HepG2 (cell line): ENCODE results near the gene MADCAM1. TPM values are rescaled to one million over a fixed set of nuclear protein-coding genes. Genes with fewer than 3 reads are reported as not detected.

Experiments used
- ARID4A ChIP-seq: sonication (generic); formaldehyde crosslinking; IDR thresholded peaks from 2 replicates; pipeline ENCODE4 v1.5.0; 2020; ENCODE audit warnings: mild to moderate bottlenecking, missing genetic modification reagents, borderline replicate concordance
- DZIP1 ChIP-seq: sonication (generic); formaldehyde crosslinking; IDR thresholded peaks from 2 replicates; pipeline ENCODE4 v1.5.0; 2020; ENCODE audit warnings: mild to moderate bottlenecking, missing genetic modification reagents
- ERF ChIP-seq: IDR thresholded peaks from 2 replicates; pipeline ENCODE4 v1.6.1; 2018; ENCODE audit warnings: missing biosample characterization, missing genetic modification reagents
- FOXA3 ChIP-seq: IDR thresholded peaks from 2 replicates; pipeline ENCODE4 v1.6.1; 2016; ENCODE audit warnings: missing genetic modification reagents, missing compliant biosample characterization
- HNRNPLL ChIP-seq: fragments of 200-400 bp; formaldehyde crosslinking; IDR thresholded peaks from 2 replicates; pipeline ENCODE4 v1.6.1; 2017; ENCODE audit warnings: mild to moderate bottlenecking, low read depth, low read length; ENCODE audit not compliant: poor library complexity, severe bottlenecking
- LBX2 ChIP-seq: sonication (generic); formaldehyde crosslinking; IDR thresholded peaks from 2 replicates; pipeline ENCODE4 v1.5.0; 2020; ENCODE audit warnings: missing genetic modification reagents, mild to moderate bottlenecking, borderline replicate concordance
- MIER3 ChIP-seq: IDR thresholded peaks from 2 replicates; pipeline ENCODE4 v1.6.1; 2016; ENCODE audit warnings: missing compliant biosample characterization, borderline replicate concordance
- NBN ChIP-seq: fragments of 450-650 bp; conservative IDR thresholded peaks from 2 replicates; pipeline ENCODE4 v1.6.1; 2017
- NCOR1 ChIP-seq: fragments of 200-600 bp; sonication (generic); IDR thresholded peaks from 2 replicates; pipeline ENCODE4 v1.7.0; 2017; ENCODE audit warnings: antibody characterized with exemption, low read length, borderline replicate concordance
- NFE2 ChIP-seq: sonication (generic); formaldehyde crosslinking; IDR thresholded peaks from 2 replicates; pipeline ENCODE4 v1.4.0; 2020; ENCODE audit warnings: missing genetic modification reagents
- RBM39 ChIP-seq: fragments of 200-400 bp; formaldehyde crosslinking; IDR thresholded peaks from one replicate; pipeline ENCODE4 v1.6.1; 2018; ENCODE audit warnings: antibody characterized with exemption, mild to moderate bottlenecking, low read depth, low read length; ENCODE audit not compliant: poor library complexity, severe bottlenecking
- SALL1 ChIP-seq: sonication (generic); formaldehyde crosslinking; IDR thresholded peaks from 2 replicates; pipeline ENCODE4 v1.8.0; 2022; ENCODE audit warnings: mild to moderate bottlenecking, missing genetic modification reagents
- SETDB1 ChIP-seq: sonication (generic); formaldehyde crosslinking; IDR thresholded peaks from 2 replicates; pipeline ENCODE4 v1.5.1; 2020; ENCODE audit warnings: missing genetic modification reagents, mild to moderate bottlenecking, borderline replicate concordance
- TCF7 ChIP-seq: sonication (generic); IDR thresholded peaks from 2 replicates; pipeline ENCODE4 v1.6.1; 2016; ENCODE audit warnings: antibody characterized with exemption, low read depth
- ZNF343 ChIP-seq: sonication (generic); formaldehyde crosslinking; IDR thresholded peaks from 2 replicates; pipeline ENCODE4 v1.4.0; 2020; ENCODE audit warnings: mild to moderate bottlenecking, missing genetic modification reagents
- ZNF430 ChIP-seq: sonication (generic); formaldehyde crosslinking; IDR thresholded peaks from 2 replicates; pipeline ENCODE4 v1.9.0; 2021; ENCODE audit warnings: mild to moderate bottlenecking, missing genetic modification reagents
- ZNF503 ChIP-seq: sonication (generic); formaldehyde crosslinking; IDR thresholded peaks from 2 replicates; pipeline ENCODE4 v1.4.0; 2020; ENCODE audit warnings: missing genetic modification reagents
- polyA plus RNA-seq, 8 experiments: library from polyadenylated mRNA; depleted of rRNA in 3 of 8; stranded (reverse) in 7 of 8; unstranded in 1 of 8; fragments of >200 nt; fragmentation: Illumina TruSeq in 4 of 8; extraction: Trizol in 4 of 8; gene quantifications; 2 replicates each; pipeline versions ENCODE4 v1.2.1 to v1.2.3, GENCODE V29; 2011 to 2016; ENCODE audit warnings: low read depth in 4 of 8, missing spikeins in 1 of 8, mixed read lengths in 1 of 8; ENCODE audit not compliant: insufficient read depth in 1 of 8
- total RNA-seq, 5 experiments: library from RNA; depleted of rRNA; stranded (reverse); fragments of >200 nt; fragmentation: Illumina TruSeq; extraction: Trizol; gene quantifications; 2 replicates each; pipeline ENCODE4 v1.2.3, GENCODE V29; 2016; ENCODE audit warnings: low read depth in 1 of 5

Gene MADCAM1
- total and polyA plus RNA-seq, 2 of the 13 experiments (the other 11 are each of a cell fraction or from before 2014, with no cell fraction given) = 0.29 to 0.33 TPM

GRCh38 chr19:482186-483041 lies 13.9 kb upstream of the MADCAM1 start (continued):
- no peak for TF ChIP-seq DZIP1
- TF ChIP-seq HNRNPLL = no peak
- 0 out of 2 replicates have a peak, but pooled peaks have one; percentile 7 for TF ChIP-seq FOXA3 (CRISPR knock-in tag)
- TF ChIP-seq ERF = no peak
- TF ChIP-seq SALL1 (CRISPR knock-in tag) = peak; percentile 49
- TF ChIP-seq NBN = no peak
- TF ChIP-seq LBX2 (CRISPR knock-in tag) = no peak
- no peak for TF ChIP-seq ZNF343 (CRISPR knock-in tag)
- TF ChIP-seq MIER3 (CRISPR knock-in tag) = no peak
- TF ChIP-seq NCOR1 = 0 out of 2 replicates have a peak, but pooled peaks have one; percentile 38
- TF ChIP-seq ARID4A (CRISPR knock-in tag) = no peak
- no peak for TF ChIP-seq ZNF503 (CRISPR knock-in tag)
- no peak for TF ChIP-seq RBM39
- TF ChIP-seq ZNF430 (CRISPR knock-in tag) = no peak
- TF ChIP-seq SETDB1 (CRISPR knock-in tag) = no peak
- TF ChIP-seq TCF7 = no peak
- no peak for TF ChIP-seq NFE2 (CRISPR knock-in tag)
